Esophagus squamous epithelium (tissue), 5 donors: ENCODE data around the gene GFPT1. TPM values are rescaled to one million over a fixed set of nuclear protein-coding genes. Genes with fewer than 3 reads are reported as not detected.
"Not testable (repeated sequence)": the region's sequence is repeated elsewhere in the genome, so short reads cannot be mapped to it uniquely, and the experiment has no call there.

Experiments
- DNase-seq: peaks from one replicate; lab custom pipeline; 2025; lab: John Stamatoyannopoulos, UW
- H3K27ac ChIP-seq, 4 donors: fragments of 200-600 bp; sonication (generic); one replicate each; pipeline ENCODE4 v1.5.1; 2016 to 2019; ENCODE audit warnings: mild to moderate bottlenecking in 1 of 4
- H3K27me3 ChIP-seq, 4 donors: fragments of 200-600 bp; sonication (generic); 1 replicate in 3 of 4; 2 replicates in 1 of 4; pipeline versions ENCODE4 v1.5.1 to v1.6.0; 2017 to 2021; ENCODE audit warnings: antibody characterized with exemption in 1 of 4
- H3K36me3 ChIP-seq, 3 donors: fragments of 200-600 bp; sonication (generic); one replicate each; pipeline ENCODE4 v1.5.1; 2016 to 2019
- H3K4me1 ChIP-seq, 3 donors: fragments of 200-600 bp; sonication (generic); one replicate each; pipeline ENCODE4 v1.5.1; 2017 to 2019
- H3K4me3 ChIP-seq, 4 donors: fragments of 200-600 bp; sonication (generic); 1 replicate in 3 of 4; 2 replicates in 1 of 4; pipeline ENCODE4 v1.5.1; 2016 to 2019; ENCODE audit warnings: mild to moderate bottlenecking in 2 of 4, moderate library complexity in 1 of 4
- H3K9me3 ChIP-seq, 3 donors: fragments of 200-600 bp; sonication (generic); one replicate each; pipeline ENCODE4 v1.5.1; 2016 to 2019
- CTCF ChIP-seq, 6 experiments: fragments of 450-650 bp in 4 of 6; fragments of 200-600 bp in 2 of 6; sonication (generic) in 2 of 6; IDR thresholded peaks; one replicate each; pipeline ENCODE4 v1.5.1; 2016 to 2019; ENCODE audit warnings: antibody characterized with exemption in 6 of 6, mild to moderate bottlenecking in 4 of 6, moderate library complexity in 4 of 6
- POLR2A ChIP-seq, 4 donors: fragments of 450-650 bp; IDR thresholded peaks; one replicate each; pipeline ENCODE4 v1.6.1; 2017; ENCODE audit warnings: antibody characterized with exemption in 4 of 4, mild to moderate bottlenecking in 4 of 4, moderate library complexity in 3 of 4
- WGBS, 2 donors: methylation state at CpG; one replicate each; pipeline ENCODE4 v1.1.5; 2018; 5-methylcytosine and 5-hydroxymethylcytosine counted together
- intact Hi-C: fragments of 100-400 bp; cut with DNase I; formaldehyde crosslinking; loops from one replicate; pipeline ENCODE4 v1.15.0; 2022
- total RNA-seq, 4 donors: library from RNA; depleted of rRNA; stranded (reverse); fragments of >200 nt; gene quantifications; one replicate each; pipeline ENCODE4 v1.1.0, GENCODE V29; 2016
- donor health status: DM: yes; HTN: yes; CAD: no.

GFPT1 gene
- total RNA-seq, 4 donors from 2014 or later, result 13.9 to 25.8 (median 19.5) TPM

GRCh38 chr2:69428981-69429380 is 42.0 kb upstream of the GFPT1 start:
- H3K27me3 ChIP-seq, result no peaks in the 10 kb centered on the region
- no peaks in the 10 kb centered on the region for H3K9me3 ChIP-seq
- intact Hi-C loops, result no loop called here
- no peak overlapping the region for H3K4me3 ChIP-seq
- H3K36me3 ChIP-seq, result peaks cover 0 to 81% (median 4%) of the 10 kb centered on the region in 3 donors
- TF ChIP-seq POLR2A (IDR thresholded peaks at IDR 0.05) (no peak), CTCF (IDR thresholded peaks at IDR 0.05) (no peak)
- WGBS, 2 donors, result 71 to 73% methylated on average over 2 of the region's 2 CpGs
- no peak overlapping the region for H3K27ac ChIP-seq
- DNase-seq, result no peak
- peaks cover 0 to 14% (median 0%) of the 10 kb centered on the region in 3 donors for H3K4me1 ChIP-seq

GRCh38 chr2:69424419-69424818 is 37.4 kb upstream of the GFPT1 start:
- WGBS, 2 donors, result 86 to 89% methylated on average over 2 of the region's 2 CpGs
- no peak for DNase-seq
- intact Hi-C loops, result no loop called here
- Histone ChIP-seq H3K4me1 (peaks cover 0 to 4% (median 0%) of the 10 kb centered on the region in 3 donors), H3K9me3 (no peaks in the 10 kb centered on the region), H3K4me3 (no peak overlapping the region), H3K27ac (no peak overlapping the region), H3K27me3 (no peaks in the 10 kb centered on the region), H3K36me3 (peaks cover 0 to 96% (median 0%) of the 10 kb centered on the region in 3 donors)
- no peak for TF ChIP-seq POLR2A (IDR thresholded peaks at IDR 0.05)
- no peak for TF ChIP-seq CTCF (IDR thresholded peaks at IDR 0.05)

- Histone ChIP-seq H3K4me3 (no peak overlapping the region), H3K4me1 (no peaks in the 10 kb centered on the region), H3K36me3 (peaks cover 0 to 96% (median 9%) of the 10 kb centered on the region in 3 donors), H3K9me3 (no peaks in the 10 kb centered on the region), H3K27me3 (no peaks in the 10 kb centered on the region), H3K27ac (no peak overlapping the region)
- TF ChIP-seq CTCF (IDR thresholded peaks at IDR 0.05) (no peak), POLR2A (IDR thresholded peaks at IDR 0.05) (no peak)
- DNase-seq, result no peak
- intact Hi-C loops, result no loop called here
Measured at GRCh38 chr2:69422198-69422597, 35.2 kb upstream of the GFPT1 start.

GRCh38 chr2:69419111-69419510 is 32.1 kb upstream of the GFPT1 start:
- H3K4me1 ChIP-seq, intact Hi-C loops, H3K27ac ChIP-seq, H3K4me3 ChIP-seq, DNase-seq, H3K9me3 ChIP-seq, H3K27me3 ChIP-seq: not testable (repeated sequence)
- H3K36me3 ChIP-seq, result peaks cover 0 to 92% (median 9%) of the 10 kb centered on the region in 3 donors
- 69 to 86% methylated on average over 2 to 7 of the region's 7 CpGs for WGBS, 2 donors

GRCh38 chr2:69416147-69416546 is 29.1 kb upstream of the GFPT1 start:
- no peak for DNase-seq
- intact Hi-C loops, result no loop called here
- H3K36me3 ChIP-seq, result peaks cover 0 to 96% (median 9%) of the 10 kb centered on the region in 3 donors

More at GRCh38 chr2:69416147-69416546, 29.1 kb upstream of the GFPT1 start:
- TF ChIP-seq POLR2A (IDR thresholded peaks at IDR 0.05) (no peak), CTCF (IDR thresholded peaks at IDR 0.05) (no peak)
- no peaks in the 10 kb centered on the region for H3K4me1 ChIP-seq
- H3K9me3 ChIP-seq, result no peaks in the 10 kb centered on the region
- no peak overlapping the region for H3K4me3 ChIP-seq
- WGBS, 2 donors, result 67 to 77% methylated on average over 1 of the region's 1 CpG
- no peaks in the 10 kb centered on the region for H3K27me3 ChIP-seq
- H3K27ac ChIP-seq, result no peak overlapping the region
